Ishikawa (cell line): ENCODE data around the gene CAMSAP3.

Source experiments
- CEBPB ChIP-seq: IDR thresholded peaks from 2 replicates; pipeline ENCODE4 v1.6.1; 2012
- CREB1 ChIP-seq: IDR thresholded peaks from 2 replicates; pipeline ENCODE4 v1.6.1; 2012; ENCODE audit warnings: low read depth
- EGR1 ChIP-seq: IDR thresholded peaks from 2 replicates; pipeline ENCODE4 v1.6.1; 2012
- EP300 ChIP-seq: IDR thresholded peaks from 2 replicates; pipeline ENCODE4 v1.6.1; 2012; ENCODE audit warnings: borderline replicate concordance
- FOXM1 ChIP-seq: IDR thresholded peaks from 2 replicates; pipeline ENCODE4 v1.6.1; 2012; ENCODE audit warnings: low read depth, borderline replicate concordance
- MAX ChIP-seq: IDR thresholded peaks from 2 replicates; pipeline ENCODE4 v1.6.1; 2012
- NFIC ChIP-seq: IDR thresholded peaks from 2 replicates; pipeline ENCODE4 v1.6.1; 2012
- RAD21 ChIP-seq: IDR thresholded peaks from 2 replicates; pipeline ENCODE4 v1.6.1; 2012; ENCODE audit warnings: low read depth
- REST ChIP-seq: IDR thresholded peaks from 2 replicates; pipeline ENCODE4 v1.6.1; 2012; ENCODE audit warnings: low read depth, mild to moderate bottlenecking
- TAF1 ChIP-seq: IDR thresholded peaks from 2 replicates; pipeline ENCODE4 v1.6.1; 2012; ENCODE audit warnings: low read depth, mild to moderate bottlenecking
- TCF12 ChIP-seq: IDR thresholded peaks from 2 replicates; pipeline ENCODE4 v1.6.1; 2012; ENCODE audit warnings: low read depth
- TEAD4 ChIP-seq: IDR thresholded peaks from 2 replicates; pipeline ENCODE4 v1.6.1; 2012
- YY1 ChIP-seq: IDR thresholded peaks from 2 replicates; pipeline ENCODE4 v1.6.1; 2012; ENCODE audit warnings: low read depth
- ZBTB7A ChIP-seq: IDR thresholded peaks from 2 replicates; pipeline ENCODE4 v1.6.1; 2012; ENCODE audit warnings: low read depth
- TF ChIP-seq, protein P1 (sequence below): IDR thresholded peaks from 2 replicates; pipeline ENCODE4 v1.6.1; 2012

The CAMSAP3 gene

GRCh38 chr19:7661744-7662538 lies 66.3 kb downstream of the CAMSAP3 start:
- no peak for TF ChIP-seq EP300
- TF ChIP-seq NFIC = no peak
- no peak for TF ChIP-seq TEAD4
- no peak for TF ChIP-seq TCF12
- TF ChIP-seq CREB1 = no peak
- TF ChIP-seq EGR1 = no peak
- no peak for TF ChIP-seq ZBTB7A
- no peak for TF ChIP-seq MAX
- TF ChIP-seq FOXM1 = no peak
- no peak for TF ChIP-seq REST
- TF ChIP-seq, protein P1, sequence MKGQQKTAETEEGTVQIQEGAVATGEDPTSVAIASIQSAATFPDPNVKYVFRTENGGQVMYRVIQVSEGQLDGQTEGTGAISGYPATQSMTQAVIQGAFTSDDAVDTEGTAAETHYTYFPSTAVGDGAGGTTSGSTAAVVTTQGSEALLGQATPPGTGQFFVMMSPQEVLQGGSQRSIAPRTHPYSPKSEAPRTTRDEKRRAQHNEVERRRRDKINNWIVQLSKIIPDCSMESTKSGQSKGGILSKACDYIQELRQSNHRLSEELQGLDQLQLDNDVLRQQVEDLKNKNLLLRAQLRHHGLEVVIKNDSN = no peak
- no peak for TF ChIP-seq RAD21
- TF ChIP-seq CEBPB = no peak
- TF ChIP-seq YY1 = no peak
- TF ChIP-seq TAF1 = no peak

DNA sequence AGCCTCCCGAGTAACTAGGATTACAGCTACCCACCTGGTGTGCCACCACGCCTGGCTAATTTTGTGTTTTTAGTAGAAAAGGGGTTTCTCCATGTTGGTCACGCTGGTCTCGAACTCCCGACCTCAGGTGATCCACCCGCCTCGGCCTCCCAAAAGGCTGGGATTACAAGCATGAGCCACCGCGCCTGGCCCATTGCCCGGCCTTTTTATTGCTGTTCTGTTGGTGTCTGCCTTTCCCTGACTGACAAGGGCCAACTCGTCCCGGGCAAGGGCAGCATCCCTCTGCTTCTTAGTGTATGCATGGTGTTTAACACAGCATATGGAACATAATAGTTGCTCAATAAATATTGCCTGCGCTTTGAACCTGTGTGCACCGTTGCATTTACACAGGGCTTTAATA lies 67.0 kb downstream of the CAMSAP3 start:
- TF ChIP-seq, protein P1 = no peak
- no peak for TF ChIP-seq TCF12
- no peak for TF ChIP-seq TAF1
- TF ChIP-seq ZBTB7A = no peak
- no peak for TF ChIP-seq TEAD4
- no peak for TF ChIP-seq CEBPB
- TF ChIP-seq MAX = no peak
- no peak for TF ChIP-seq EP300
- no peak for TF ChIP-seq NFIC
- no peak for TF ChIP-seq EGR1
- no peak for TF ChIP-seq FOXM1
- TF ChIP-seq REST = no peak
- TF ChIP-seq RAD21 = no peak
- no peak for TF ChIP-seq YY1
- TF ChIP-seq CREB1 = no peak

DNA sequence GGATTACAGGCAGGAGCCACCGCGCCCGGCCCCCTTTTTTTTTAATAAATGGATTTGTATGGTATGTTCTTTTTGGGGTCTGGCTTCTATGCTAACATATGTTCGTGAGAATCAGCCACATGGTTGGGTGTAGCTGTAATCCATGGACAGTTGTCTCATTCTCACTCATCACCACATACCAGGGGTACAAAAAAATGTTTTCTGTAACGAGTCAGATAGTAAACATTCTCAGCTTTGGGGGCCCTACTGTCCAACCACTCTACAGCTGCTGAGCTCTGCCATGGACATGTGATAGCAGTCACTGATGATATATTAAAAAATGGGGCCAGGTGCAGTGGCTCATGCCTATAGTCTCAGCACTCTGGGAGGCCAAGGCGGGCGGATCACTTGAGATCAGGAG lies 68.0 kb downstream of the CAMSAP3 start:
- no peak for TF ChIP-seq EP300
- TF ChIP-seq TCF12 = no peak
- no peak for TF ChIP-seq CEBPB
- TF ChIP-seq YY1 = no peak
- TF ChIP-seq CREB1 = no peak
- TF ChIP-seq ZBTB7A = no peak
- TF ChIP-seq REST = no peak
- no peak for TF ChIP-seq EGR1
- no peak for TF ChIP-seq TEAD4

DNA sequence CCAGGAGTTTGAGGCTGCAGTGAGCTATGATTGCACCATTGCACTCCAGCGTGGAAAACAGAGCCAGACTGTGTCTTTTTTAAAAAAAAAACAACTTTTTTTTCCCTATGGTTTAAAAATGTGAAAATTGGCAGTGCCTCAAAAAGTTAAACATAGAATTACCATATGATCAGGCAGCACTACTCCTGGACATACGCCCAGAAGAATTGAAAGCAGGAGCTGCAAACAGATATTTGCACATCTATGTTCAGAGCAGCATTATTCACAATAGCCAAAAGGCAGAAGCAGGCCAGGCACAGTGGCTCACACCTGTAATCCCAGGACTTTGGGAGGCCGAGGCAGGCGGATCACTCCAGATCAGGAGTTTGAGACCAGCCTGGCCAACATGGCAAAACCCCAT lies 69.4 kb downstream of the CAMSAP3 start:
- TF ChIP-seq EGR1 = no peak
- no peak for TF ChIP-seq CREB1
- TF ChIP-seq ZBTB7A = no peak
- TF ChIP-seq NFIC = no peak
- TF ChIP-seq CEBPB = no peak
- TF ChIP-seq TEAD4 = no peak
- no peak for TF ChIP-seq REST
